Right lobe of liver (tissue), 6 donors: Measurements from ENCODE around the gene PPP1R14C. TPM values are rescaled to one million over a fixed set of nuclear protein-coding genes. Genes with fewer than 3 reads are reported as not detected.

Source experiments
- ATAC-seq, 4 donors: fragments of 200-7000 bp; cut with Tn5 transposase; one replicate each; pipeline ENCODE4 v1.9.1; 2020; ENCODE audit warnings: mild to moderate bottlenecking in 4 of 4, moderate library complexity in 4 of 4
- DNase-seq, 3 donors: peaks; one replicate each; pipeline ENCODE4 v3.0.0-alpha.2; 2020
- H3K27ac ChIP-seq, 3 donors: fragments of 200-600 bp; one replicate each; pipeline ENCODE4 v1.8.0; 2022
- H3K27me3 ChIP-seq, 2 donors: fragments of 200-600 bp; one replicate each; pipeline ENCODE4 v1.8.0; 2022
- H3K36me3 ChIP-seq, 4 donors: fragments of 200-600 bp; sonication (generic) in 1 of 4; one replicate each; pipeline versions ENCODE4 v1.5.1 to v1.8.0; 2017 to 2022; ENCODE audit warnings: control low read depth in 1 of 4
- H3K4me1 ChIP-seq, 4 donors: fragments of 200-600 bp; sonication (generic) in 1 of 4; one replicate each; pipeline versions ENCODE4 v1.5.1 to v1.8.0; 2017 to 2022; ENCODE audit warnings: control low read depth in 1 of 4
- H3K4me3 ChIP-seq, 3 donors: fragments of 200-600 bp; one replicate each; pipeline ENCODE4 v1.8.0; 2022
- H3K9me3 ChIP-seq, 4 donors: fragments of 200-600 bp; sonication (generic) in 1 of 4; one replicate each; pipeline versions ENCODE4 v1.5.1 to v1.8.0; 2017 to 2022; ENCODE audit warnings: control low read depth in 1 of 4
- POLR2A ChIP-seq: fragments of 450-650 bp; IDR thresholded peaks from one replicate; pipeline ENCODE4 v1.6.1; 2017; ENCODE audit warnings: antibody characterized with exemption, mild to moderate bottlenecking
- WGBS: methylation state at CpG from one replicate; pipeline ENCODE4 v1.1.6; 2018; ENCODE audit warnings: low coverage, low lambda C conversion rate; ENCODE audit not compliant: insufficient coverage; ENCODE audit errors: missing lambda C conversion rate; 5-methylcytosine and 5-hydroxymethylcytosine counted together
- intact Hi-C, 2 donors: fragments of 100-400 bp; cut with DNase I; formaldehyde crosslinking; loops; one replicate each; pipeline versions ENCODE4 v1.11.2 to v1.14.1; 2022
- total RNA-seq, 6 experiments: library from RNA; depleted of rRNA in 2 of 6; stranded (reverse); fragments of >200 nt in 2 of 6; fragmentation: NEBNext Ultra II Directional in 3 of 6; extraction: Animal tissue kit (Norgen Biotek cat#: 25700) in 3 of 6; gene quantifications; one replicate each; pipeline versions ENCODE4 v1.1.0 to v1.2.4, GENCODE V29; 2016 to 2023
- TF ChIP-seq, protein P1 (sequence below), 4 donors: fragments of 200-600 bp in 3 of 4; fragments of 450-650 bp in 1 of 4; IDR thresholded peaks; one replicate each; pipeline versions ENCODE4 v1.5.1 to v1.8.0; 2016 to 2022; ENCODE audit warnings: antibody characterized with exemption in 4 of 4, mild to moderate bottlenecking in 2 of 4
- donor health status: DM: no; HTN: yes; CAD: no.
- donor health status: DM: no; HTN: no; CAD: no.
- donor health status: DM: no; HTN: no; CAD: no.
- donor health status: DM: no; HTN: yes; CAD: no.
- donor health status: DM: no; HTN: yes; CAD: no.

The PPP1R14C gene
- total RNA-seq, 6 experiments from 2014 or later: not detected

GRCh38 chr6:150196942-150197745, 54.3 kb downstream of the PPP1R14C start:
- no peaks in the 10 kb centered on the region for H3K27me3 ChIP-seq
- H3K27ac ChIP-seq: no peak overlapping the region
- 81% methylated on average over 6 of the region's 16 CpGs for WGBS
- ATAC-seq (no peak), DNase-seq (no peak)
- H3K9me3 ChIP-seq: no peaks in the 10 kb centered on the region
- no peak overlapping the region for H3K4me3 ChIP-seq
- H3K4me1 ChIP-seq: peaks cover 0 to 4% (median 0%) of the 10 kb centered on the region in 4 donors
- no peaks in the 10 kb centered on the region for H3K36me3 ChIP-seq
- TF ChIP-seq, protein P1, sequence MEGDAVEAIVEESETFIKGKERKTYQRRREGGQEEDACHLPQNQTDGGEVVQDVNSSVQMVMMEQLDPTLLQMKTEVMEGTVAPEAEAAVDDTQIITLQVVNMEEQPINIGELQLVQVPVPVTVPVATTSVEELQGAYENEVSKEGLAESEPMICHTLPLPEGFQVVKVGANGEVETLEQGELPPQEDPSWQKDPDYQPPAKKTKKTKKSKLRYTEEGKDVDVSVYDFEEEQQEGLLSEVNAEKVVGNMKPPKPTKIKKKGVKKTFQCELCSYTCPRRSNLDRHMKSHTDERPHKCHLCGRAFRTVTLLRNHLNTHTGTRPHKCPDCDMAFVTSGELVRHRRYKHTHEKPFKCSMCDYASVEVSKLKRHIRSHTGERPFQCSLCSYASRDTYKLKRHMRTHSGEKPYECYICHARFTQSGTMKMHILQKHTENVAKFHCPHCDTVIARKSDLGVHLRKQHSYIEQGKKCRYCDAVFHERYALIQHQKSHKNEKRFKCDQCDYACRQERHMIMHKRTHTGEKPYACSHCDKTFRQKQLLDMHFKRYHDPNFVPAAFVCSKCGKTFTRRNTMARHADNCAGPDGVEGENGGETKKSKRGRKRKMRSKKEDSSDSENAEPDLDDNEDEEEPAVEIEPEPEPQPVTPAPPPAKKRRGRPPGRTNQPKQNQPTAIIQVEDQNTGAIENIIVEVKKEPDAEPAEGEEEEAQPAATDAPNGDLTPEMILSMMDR (IDR thresholded peaks at IDR 0.05): no peak
- intact Hi-C loops: no loop called here

- H3K36me3 ChIP-seq: no peaks in the 10 kb centered on the region
- no peak for DNase-seq
- intact Hi-C loops: no loop called here
- H3K4me1 ChIP-seq: peaks cover 0 to 5% (median 0%) of the 10 kb centered on the region in 4 donors
- no peaks in the 10 kb centered on the region for H3K27me3 ChIP-seq
- no peaks in the 10 kb centered on the region for H3K9me3 ChIP-seq
- WGBS: 100% methylated on average over 2 of the region's 7 CpGs
- no peak overlapping the region for H3K27ac ChIP-seq
- H3K4me3 ChIP-seq: no peak overlapping the region
- ATAC-seq: no peak
- TF ChIP-seq, protein P1 (IDR thresholded peaks at IDR 0.05): no peak
- no peak for TF ChIP-seq POLR2A
Observed at GRCh38 chr6:150198532-150198931, 55.7 kb downstream of the PPP1R14C start.

- WGBS: 78% methylated on average over 2 of the region's 2 CpGs
- ATAC-seq (no peak), DNase-seq (no peak)
- Histone ChIP-seq H3K36me3 (no peaks in the 10 kb centered on the region), H3K27ac (no peak overlapping the region), H3K4me1 (peaks cover 0 to 5% (median 0%) of the 10 kb centered on the region in 4 donors), H3K4me3 (no peak overlapping the region), H3K27me3 (no peaks in the 10 kb centered on the region), H3K9me3 (no peaks in the 10 kb centered on the region)
- intact Hi-C loops: no loop called here
- TF ChIP-seq, protein P1 (IDR thresholded peaks at IDR 0.05): no peak
- TF ChIP-seq POLR2A: no peak
Observed at GRCh38 chr6:150199241-150199640, 56.4 kb downstream of the PPP1R14C start.

DNA sequence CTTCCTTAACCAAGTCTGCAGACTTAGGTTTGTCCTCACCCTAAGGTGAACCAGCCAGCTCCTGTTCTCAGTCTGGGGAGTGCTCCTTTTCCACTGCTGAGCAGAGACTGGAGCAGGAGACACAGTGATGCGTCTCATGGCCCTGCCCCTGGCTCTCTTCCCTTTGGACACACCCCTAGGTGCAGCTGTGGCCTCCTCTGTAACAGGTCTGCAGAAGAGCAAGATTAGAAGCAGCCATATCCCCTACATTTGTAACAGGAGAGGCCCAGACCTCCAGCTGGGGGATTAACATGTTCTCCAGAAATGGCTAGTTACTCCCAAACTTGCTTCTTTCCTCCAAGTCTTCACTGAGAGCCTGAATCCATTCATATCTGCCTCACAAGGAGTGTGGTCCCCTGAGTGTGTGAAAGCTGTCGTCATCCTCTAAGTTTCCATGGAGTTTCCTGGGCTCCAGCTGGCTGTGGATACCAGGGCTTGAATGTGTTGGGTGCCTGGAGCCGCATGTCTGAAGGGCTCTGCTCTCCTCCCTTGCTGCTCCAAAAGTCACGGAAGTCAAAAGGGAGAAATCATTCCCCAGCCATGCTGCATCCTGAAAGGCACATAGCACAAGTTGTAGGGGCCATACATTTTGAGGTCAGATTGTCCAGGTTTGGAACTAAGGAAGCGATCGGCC, 57.7 kb downstream of the PPP1R14C start:
- Histone ChIP-seq H3K4me1 (peaks cover 0 to 5% (median 0%) of the 10 kb centered on the region in 4 donors), H3K27ac (no peak overlapping the region), H3K27me3 (no peaks in the 10 kb centered on the region), H3K36me3 (no peaks in the 10 kb centered on the region), H3K4me3 (no peak overlapping the region), H3K9me3 (no peaks in the 10 kb centered on the region)
- intact Hi-C loops: no loop called here
- DNase-seq: no peak
- WGBS: 86% methylated on average over 6 of the region's 6 CpGs
- no peak for ATAC-seq
- TF ChIP-seq, protein P1 (IDR thresholded peaks at IDR 0.05): no peak
- no peak for TF ChIP-seq POLR2A
